ENCODE results near the gene UGT1A1. TPM values are rescaled to one million over a fixed set of nuclear protein-coding genes. Genes with fewer than 3 reads are reported as not detected.
A peak's percentile ranks its signal among the peaks of the same experiment; 100 is the strongest.
"Not testable (repeated sequence)": the region's sequence is repeated elsewhere in the genome, so short reads cannot be mapped to it uniquely, and the experiment has no call there.

UGT1A1 gene
- total and polyA plus RNA-seq, 4 donors, result 145 to 386 (median 288) TPM; not detected in 1

DNA sequence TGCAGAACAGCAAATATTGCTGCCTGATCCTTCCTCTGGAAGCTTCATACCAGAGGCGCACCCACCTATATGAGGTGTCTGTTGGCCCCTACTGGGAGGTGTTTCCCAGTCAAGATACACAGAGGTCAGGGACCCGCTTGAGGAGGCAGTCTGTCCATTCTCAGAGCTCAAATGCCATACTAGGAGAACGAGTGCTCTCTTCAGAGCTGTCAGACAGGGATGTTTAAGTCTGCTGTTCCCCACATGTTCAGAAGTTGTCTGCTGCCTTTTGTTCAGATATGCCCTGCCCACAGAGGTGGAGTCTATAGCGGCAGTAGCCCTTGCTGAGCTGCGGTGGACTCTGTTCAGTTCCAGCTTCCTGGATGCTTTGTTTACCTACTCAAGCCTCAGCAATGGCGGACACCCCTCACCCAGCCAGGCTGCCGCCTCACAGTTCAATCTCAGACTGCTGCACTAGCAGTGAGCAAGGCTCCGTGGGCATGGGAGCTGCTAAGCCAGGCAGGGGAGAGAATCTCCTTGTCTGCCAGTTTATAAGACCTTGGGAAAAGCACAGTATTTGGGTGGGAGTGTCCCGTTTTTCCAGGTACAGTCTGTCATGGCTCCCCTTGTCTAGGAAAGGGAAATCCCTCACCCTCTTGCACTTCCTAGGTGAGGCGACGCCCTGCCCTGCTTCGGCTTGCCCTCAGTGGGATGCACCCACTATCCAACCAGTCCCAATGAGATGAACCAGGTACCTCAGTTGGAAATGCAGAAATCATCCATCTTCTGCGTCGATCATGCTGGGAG, 23.0 kb upstream of the UGT1A1 start:
- H3K4me1 ChIP-seq (ENCODE audit: control insufficient read depth in 4 of 4, insufficient read depth in 4 of 4, low read length in 3 of 4), result peaks cover 14 to 47% (median 29%) of the 10 kb centered on the region in 4 donors
- H3K27me3 ChIP-seq (ENCODE audit: control insufficient read depth in 4 of 4, insufficient read depth in 4 of 4, low read length in 3 of 4); H3K9me3 ChIP-seq (ENCODE audit: control insufficient read depth in 4 of 4, low read length in 3 of 4); H3K9ac ChIP-seq (ENCODE audit: low read depth in 1 of 2, low read length in 2 of 2); DNase-seq (ENCODE audit: low spot score); H3K27ac ChIP-seq (ENCODE audit: low read depth in 1 of 2, low read length in 2 of 2); H3K36me3 ChIP-seq (ENCODE audit: control insufficient read depth in 4 of 4, insufficient read depth in 3 of 4, low read depth in 1 of 4, low read length in 3 of 4); H3K4me3 ChIP-seq (ENCODE audit: low read depth in 1 of 3, low read length in 3 of 3): not testable (repeated sequence)
- peak; percentile 91 for TF ChIP-seq YY1 (IDR thresholded peaks at IDR 0.05)
- TF ChIP-seq RAD21 (IDR thresholded peaks at IDR 0.05), result peak in 1 of 2 donors; percentile 44
- peak; percentile 21 to 50 for TF ChIP-seq JUND (IDR thresholded peaks at IDR 0.05)
- peak; percentile 76 to 83 for TF ChIP-seq HNF4A (conservative IDR thresholded peaks at IDR 0.05)
- peak; percentile 34 for TF ChIP-seq FOXA2 (IDR thresholded peaks at IDR 0.05)
- TF ChIP-seq FOXA1 (IDR thresholded peaks at IDR 0.05), result peak; percentile 27
- peak; percentile 74 for TF ChIP-seq SP1 (IDR thresholded peaks at IDR 0.05)
- peak; percentile 64 to 73 for TF ChIP-seq RXRA (IDR thresholded peaks at IDR 0.05)
- WGBS, result 61% methylated on average over 14 of the region's 14 CpGs

GRCh38 chr2:233740870-233741269, 19.2 kb upstream of the UGT1A1 start:
- no peak for DNase-seq (ENCODE audit: low spot score)
- Histone ChIP-seq H3K9me3 (ENCODE audit: control insufficient read depth in 4 of 4, low read length in 3 of 4) (no peaks in the 10 kb centered on the region), H3K36me3 (ENCODE audit: control insufficient read depth in 4 of 4, insufficient read depth in 3 of 4, low read depth in 1 of 4, low read length in 3 of 4) (peaks cover 0 to 4% (median 2%) of the 10 kb centered on the region in 4 donors), H3K9ac (ENCODE audit: low read depth in 1 of 2, low read length in 2 of 2) (no peak overlapping the region), H3K4me3 (ENCODE audit: low read depth in 1 of 3, low read length in 3 of 3) (no peak overlapping the region), H3K27me3 (ENCODE audit: control insufficient read depth in 4 of 4, insufficient read depth in 4 of 4, low read length in 3 of 4) (no peaks in the 10 kb centered on the region), H3K4me1 (ENCODE audit: control insufficient read depth in 4 of 4, insufficient read depth in 4 of 4, low read length in 3 of 4) (peaks cover 24 to 69% (median 41%) of the 10 kb centered on the region in 4 donors), H3K27ac (ENCODE audit: low read depth in 1 of 2, low read length in 2 of 2) (no peak overlapping the region)
- WGBS, result 81% methylated on average over 2 of the region's 2 CpGs
- TF ChIP-seq FOXA1 (IDR thresholded peaks at IDR 0.05) (no peak), JUND (IDR thresholded peaks at IDR 0.05) (no peak), RAD21 (IDR thresholded peaks at IDR 0.05) (no peak), SP1 (IDR thresholded peaks at IDR 0.05) (no peak)
- TF ChIP-seq, protein P1, sequence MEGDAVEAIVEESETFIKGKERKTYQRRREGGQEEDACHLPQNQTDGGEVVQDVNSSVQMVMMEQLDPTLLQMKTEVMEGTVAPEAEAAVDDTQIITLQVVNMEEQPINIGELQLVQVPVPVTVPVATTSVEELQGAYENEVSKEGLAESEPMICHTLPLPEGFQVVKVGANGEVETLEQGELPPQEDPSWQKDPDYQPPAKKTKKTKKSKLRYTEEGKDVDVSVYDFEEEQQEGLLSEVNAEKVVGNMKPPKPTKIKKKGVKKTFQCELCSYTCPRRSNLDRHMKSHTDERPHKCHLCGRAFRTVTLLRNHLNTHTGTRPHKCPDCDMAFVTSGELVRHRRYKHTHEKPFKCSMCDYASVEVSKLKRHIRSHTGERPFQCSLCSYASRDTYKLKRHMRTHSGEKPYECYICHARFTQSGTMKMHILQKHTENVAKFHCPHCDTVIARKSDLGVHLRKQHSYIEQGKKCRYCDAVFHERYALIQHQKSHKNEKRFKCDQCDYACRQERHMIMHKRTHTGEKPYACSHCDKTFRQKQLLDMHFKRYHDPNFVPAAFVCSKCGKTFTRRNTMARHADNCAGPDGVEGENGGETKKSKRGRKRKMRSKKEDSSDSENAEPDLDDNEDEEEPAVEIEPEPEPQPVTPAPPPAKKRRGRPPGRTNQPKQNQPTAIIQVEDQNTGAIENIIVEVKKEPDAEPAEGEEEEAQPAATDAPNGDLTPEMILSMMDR (IDR thresholded peaks at IDR 0.05; ENCODE audit: low read depth, low read length, missing input control), result no peak

DNA sequence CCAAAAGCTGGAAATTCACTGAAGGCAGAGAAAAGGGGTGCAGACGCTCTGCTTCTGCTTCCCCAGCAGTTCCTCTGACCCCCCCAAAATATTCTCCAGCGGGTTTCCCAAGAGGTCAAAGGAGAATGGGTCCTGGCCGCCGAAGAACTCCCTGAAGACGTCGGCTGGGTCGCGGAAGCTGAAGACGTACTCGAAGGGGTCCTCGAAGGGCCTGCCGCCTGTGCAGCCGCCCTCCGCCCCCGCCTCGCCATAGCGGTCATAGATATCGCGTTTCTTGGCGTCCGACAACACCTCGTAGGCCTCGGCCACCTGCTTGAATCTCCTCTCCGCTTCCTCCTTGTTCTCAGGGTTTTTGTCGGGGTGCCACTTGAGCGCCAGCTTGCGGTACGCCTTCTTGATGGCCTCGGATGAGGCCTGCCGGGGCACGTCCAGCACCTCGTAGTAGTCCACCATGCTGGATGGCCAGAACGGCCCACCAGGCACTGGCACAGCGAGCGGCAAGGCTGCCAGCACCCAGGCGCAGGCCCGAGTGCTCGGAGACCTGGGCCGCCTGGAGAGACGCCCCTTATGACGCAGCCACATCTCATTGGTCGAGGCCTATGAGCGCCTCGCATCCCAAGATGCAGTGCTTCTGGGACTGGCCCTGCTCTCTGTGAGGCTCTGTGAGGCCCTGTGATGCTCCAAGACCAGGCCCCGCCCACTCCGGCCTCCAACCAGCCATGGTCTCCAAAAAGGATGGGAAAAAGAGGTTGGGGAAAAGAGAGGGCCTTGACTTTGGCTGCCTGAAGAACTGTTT, 16.4 kb upstream of the UGT1A1 start:
- DNase-seq (ENCODE audit: low spot score), result no peak

More for the DNA sequence above, 16.4 kb upstream of the UGT1A1 start:
- no peak for TF ChIP-seq SP1 (IDR thresholded peaks at IDR 0.05)
- no peak for TF ChIP-seq FOXA2 (IDR thresholded peaks at IDR 0.05)
- no peak for TF ChIP-seq HNF4G (IDR thresholded peaks at IDR 0.05)
- TF ChIP-seq, protein P1 (IDR thresholded peaks at IDR 0.05; ENCODE audit: low read depth, low read length, missing input control), result no peak
- TF ChIP-seq TAF1 (conservative IDR thresholded peaks at IDR 0.05), result no peak
- TF ChIP-seq ATF3 (IDR thresholded peaks at IDR 0.05), result no peak
- TF ChIP-seq RAD21 (IDR thresholded peaks at IDR 0.05), result no peak
- TF ChIP-seq, protein P2, sequence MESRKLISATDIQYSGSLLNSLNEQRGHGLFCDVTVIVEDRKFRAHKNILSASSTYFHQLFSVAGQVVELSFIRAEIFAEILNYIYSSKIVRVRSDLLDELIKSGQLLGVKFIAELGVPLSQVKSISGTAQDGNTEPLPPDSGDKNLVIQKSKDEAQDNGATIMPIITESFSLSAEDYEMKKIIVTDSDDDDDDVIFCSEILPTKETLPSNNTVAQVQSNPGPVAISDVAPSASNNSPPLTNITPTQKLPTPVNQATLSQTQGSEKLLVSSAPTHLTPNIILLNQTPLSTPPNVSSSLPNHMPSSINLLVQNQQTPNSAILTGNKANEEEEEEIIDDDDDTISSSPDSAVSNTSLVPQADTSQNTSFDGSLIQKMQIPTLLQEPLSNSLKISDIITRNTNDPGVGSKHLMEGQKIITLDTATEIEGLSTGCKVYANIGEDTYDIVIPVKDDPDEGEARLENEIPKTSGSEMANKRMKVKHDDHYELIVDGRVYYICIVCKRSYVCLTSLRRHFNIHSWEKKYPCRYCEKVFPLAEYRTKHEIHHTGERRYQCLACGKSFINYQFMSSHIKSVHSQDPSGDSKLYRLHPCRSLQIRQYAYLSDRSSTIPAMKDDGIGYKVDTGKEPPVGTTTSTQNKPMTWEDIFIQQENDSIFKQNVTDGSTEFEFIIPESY (IDR thresholded peaks at IDR 0.05), result no peak
- TF ChIP-seq YY1 (IDR thresholded peaks at IDR 0.05), result no peak
- TF ChIP-seq NR2F2 (IDR thresholded peaks at IDR 0.05), result no peak
- TF ChIP-seq JUND (IDR thresholded peaks at IDR 0.05), result no peak
- no peak for TF ChIP-seq MAX (IDR thresholded peaks at IDR 0.05)
- Histone ChIP-seq H3K4me1 (ENCODE audit: control insufficient read depth in 4 of 4, insufficient read depth in 4 of 4, low read length in 3 of 4) (peaks cover 17 to 70% (median 40%) of the 10 kb centered on the region in 4 donors), H3K9me3 (ENCODE audit: control insufficient read depth in 4 of 4, low read length in 3 of 4) (no peaks in the 10 kb centered on the region), H3K9ac (ENCODE audit: low read depth in 1 of 2, low read length in 2 of 2) (no peak overlapping the region), H3K27ac (ENCODE audit: low read depth in 1 of 2, low read length in 2 of 2) (no peak overlapping the region), H3K36me3 (ENCODE audit: control insufficient read depth in 4 of 4, insufficient read depth in 3 of 4, low read depth in 1 of 4, low read length in 3 of 4) (peaks cover 0 to 4% (median 2%) of the 10 kb centered on the region in 4 donors), H3K4me3 (ENCODE audit: low read depth in 1 of 3, low read length in 3 of 3) (no peak overlapping the region), H3K27me3 (ENCODE audit: control insufficient read depth in 4 of 4, insufficient read depth in 4 of 4, low read length in 3 of 4) (no peaks in the 10 kb centered on the region)
- 96% methylated on average over 46 of the region's 46 CpGs for WGBS

Measured in liver (tissue), 9 donors.